Left ventricle myocardium superior (tissue), 1 donor: Measurements from ENCODE around the gene CORO2B. TPM values are rescaled to one million over a fixed set of nuclear protein-coding genes. Genes with fewer than 3 reads are reported as not detected.

Source experiments
- ATAC-seq: fragments of 200-7000 bp; cut with Tn5 transposase; one replicate; pipeline ENCODE4 v1.9.1; 2020; ENCODE audit warnings: mild to moderate bottlenecking, moderate library complexity
- DNase-seq: peaks from one replicate; pipeline ENCODE4 v3.0.0-alpha.2; 2020
- intact Hi-C: fragments of 100-400 bp; cut with micrococcal nuclease; formaldehyde crosslinking; loops from one replicate; pipeline ENCODE4 v1.11.0; 2022
- long read RNA-seq: library from polyadenylated mRNA; unstranded; transcript quantifications from one replicate; pipeline ENCODE4 v2.0.0, GENCODE V29; 2021
- total RNA-seq: library from RNA; stranded (reverse); fragmentation: NEBNext Ultra II Directional; extraction: Animal tissue kit (Norgen Biotek cat#: 25700); gene quantifications from one replicate; pipeline ENCODE4 v1.2.1, GENCODE V29; 2021
- donor health status: DM: no; HTN: yes; CAD: no; lungs with severe emphysema.

CORO2B gene
- 5.9 TPM for total RNA-seq
- long read RNA-seq, partial matches to known transcripts, result 1 of 2 reads
- long read RNA-seq, other reads (novel, unspliced or antisense), result 1 of 2 reads

- intact Hi-C loops, result loop anchor here (10.0 kb wide), 1 partner anchor 246 kb away; the partner anchor contains the start of gene ANP32A
- peak; percentile 50 for ATAC-seq
- DNase-seq, result peak; percentile 78
These were observed at the start of gene CORO2B for GRCh38 chr15:68578980-68579935. TSS of gene CORO2B (plus strand) at chr15:68578993. CDS start at chr15:68579263, 270 bp downstream.

- ATAC-seq (no peak), DNase-seq (no peak)
- intact Hi-C loops, result no loop called here
These were observed 47.2 kb upstream of the CORO2B start for GRCh38 chr15:68531387-68532179.

GRCh38 chr15:68536331-68537095 is 42.3 kb upstream of the CORO2B start:
- intact Hi-C loops, result no loop called here
- DNase-seq (no peak), ATAC-seq (peak; percentile 64)

GRCh38 chr15:68537097-68537496 is 41.7 kb upstream of the CORO2B start:
- intact Hi-C loops, result no loop called here
- DNase-seq, result no peak
- no peak for ATAC-seq

GRCh38 chr15:68537506-68537905 is 41.3 kb upstream of the CORO2B start:
- intact Hi-C loops, result no loop called here
- ATAC-seq (no peak), DNase-seq (no peak)

GRCh38 chr15:68538311-68538710 is 40.5 kb upstream of the CORO2B start:
- intact Hi-C loops, result no loop called here
- DNase-seq, result no peak
- ATAC-seq, result no peak

- DNase-seq (no peak), ATAC-seq (no peak)
- intact Hi-C loops, result no loop called here
These were observed 37.0 kb upstream of the CORO2B start for GRCh38 chr15:68541743-68542142.

GRCh38 chr15:68542348-68542747 is 36.4 kb upstream of the CORO2B start:
- no peak for ATAC-seq
- intact Hi-C loops, result no loop called here
- no peak for DNase-seq

GRCh38 chr15:68542771-68543164 is 36.0 kb upstream of the CORO2B start:
- ATAC-seq, result peak; percentile 38
- no peak for DNase-seq
- intact Hi-C loops, result no loop called here

GRCh38 chr15:68543165-68544008 is 35.4 kb upstream of the CORO2B start:
- intact Hi-C loops, result no loop called here
- DNase-seq (no peak), ATAC-seq (peak; percentile 95)

GRCh38 chr15:68546318-68546717 is 32.5 kb upstream of the CORO2B start:
- DNase-seq (no peak), ATAC-seq (no peak)
- intact Hi-C loops, result no loop called here

- intact Hi-C loops, result no loop called here
- DNase-seq, result no peak
- ATAC-seq, result no peak
These were observed 30.4 kb upstream of the CORO2B start for GRCh38 chr15:68548364-68548763.

GRCh38 chr15:68550004-68550403 is 28.8 kb upstream of the CORO2B start:
- intact Hi-C loops, result loop anchor here (5.0 kb wide), 2 partner anchors 122 to 327 kb away; no protein-coding TSS in a partner anchor
- ATAC-seq (no peak), DNase-seq (no peak)

- peak; percentile 83 for DNase-seq
- ATAC-seq, result peak; percentile 45
- intact Hi-C loops, result loop anchor here (5.0 kb wide), 2 partner anchors 122 to 327 kb away; no protein-coding TSS in a partner anchor
These were observed 28.1 kb upstream of the CORO2B start for GRCh38 chr15:68550498-68551295.

- no peak for DNase-seq
- ATAC-seq, result no peak
- intact Hi-C loops, result loop anchor here (5.0 kb wide), 2 partner anchors 121 to 326 kb away; no protein-coding TSS in a partner anchor
These were observed 27.5 kb upstream of the CORO2B start for GRCh38 chr15:68551296-68551635.

GRCh38 chr15:68552344-68552743 is 26.4 kb upstream of the CORO2B start:
- ATAC-seq (no peak), DNase-seq (no peak)
- intact Hi-C loops, result loop anchor here (5.0 kb wide), 2 partner anchors 120 to 325 kb away; no protein-coding TSS in a partner anchor

GRCh38 chr15:68552773-68553172 is 26.0 kb upstream of the CORO2B start:
- no peak for DNase-seq
- intact Hi-C loops, result loop anchor here (5.0 kb wide), 2 partner anchors 120 to 325 kb away; no protein-coding TSS in a partner anchor
- peak; percentile 32 for ATAC-seq
